ENCODE measurements around the gene CEP78.
A peak's percentile ranks its signal among the peaks of the same experiment; 100 is the strongest.

The CEP78 gene

DNA sequence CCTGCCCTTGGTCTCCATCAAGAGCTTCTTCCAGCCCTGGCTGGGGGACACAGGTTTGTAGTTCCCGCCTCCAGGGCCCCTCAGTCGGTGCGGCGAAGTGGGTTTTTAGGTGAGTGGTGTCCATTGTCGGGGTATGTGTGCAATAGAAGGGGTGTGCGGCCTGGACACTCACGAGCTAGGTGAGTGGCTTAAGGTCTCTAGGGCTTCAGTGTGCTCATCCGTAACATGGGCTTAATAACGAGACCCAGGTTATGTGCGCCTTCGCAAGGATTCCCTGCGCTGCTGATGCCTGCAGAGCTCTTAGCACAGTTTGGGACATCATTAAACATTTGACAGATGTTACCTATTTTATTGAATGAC lies 656 bp downstream of the CEP78 start:
- Histone ChIP-seq H2BK5ac (ENCODE audit: low read length) (no peak overlapping the region), H3K18ac (ENCODE audit: low read length) (peak overlapping the region; percentile 69), H3K23ac (ENCODE audit: low read length) (no peak overlapping the region), H3K4me2 (ENCODE audit: low read length) (peak overlapping the region; percentile 87), H3K4me3 (ENCODE audit: low read length) (peak overlapping the region; percentile 88), H3K79me1 (ENCODE audit: low read length) (peaks cover 15% of the 10 kb centered on the region), H3K56ac (ENCODE audit: low read length) (peak overlapping the region; percentile 96), H4K8ac (ENCODE audit: low read depth, low read length) (no peak overlapping the region), H3K9ac (ENCODE audit: low read length) (peak overlapping the region; percentile 76), H2BK15ac (replicated peaks; ENCODE audit: low read depth) (no peak overlapping the region), H2BK120ac (ENCODE audit: low read depth, low read length) (no peak overlapping the region), H3K27me3 (ENCODE audit: insufficient read depth, low read length, poor library complexity) (no peaks in the 10 kb centered on the region), H3K4me1 (ENCODE audit: control insufficient read depth, low read depth, low read length) (no peaks in the 10 kb centered on the region), H2AK5ac (ENCODE audit: low read length) (peak overlapping the region; percentile 22), H3K4ac (ENCODE audit: low read depth, low read length) (no peak overlapping the region), H3K36me3 (ENCODE audit: control insufficient read depth, insufficient read depth, low read length) (no peaks in the 10 kb centered on the region), H3K27ac (ENCODE audit: low read depth, low read length) (no peak overlapping the region), H3K79me2 (ENCODE audit: control insufficient read depth, insufficient read depth, low read length) (peaks cover 14% of the 10 kb centered on the region), H4K5ac (ENCODE audit: low read length) (no peak overlapping the region)
- no CpG with 5 or more reads among the region's 12 CpGs for WGBS (ENCODE audit: extremely low coverage, insufficient coverage, low lambda C conversion rate)
- no peak for DNase-seq

DNA sequence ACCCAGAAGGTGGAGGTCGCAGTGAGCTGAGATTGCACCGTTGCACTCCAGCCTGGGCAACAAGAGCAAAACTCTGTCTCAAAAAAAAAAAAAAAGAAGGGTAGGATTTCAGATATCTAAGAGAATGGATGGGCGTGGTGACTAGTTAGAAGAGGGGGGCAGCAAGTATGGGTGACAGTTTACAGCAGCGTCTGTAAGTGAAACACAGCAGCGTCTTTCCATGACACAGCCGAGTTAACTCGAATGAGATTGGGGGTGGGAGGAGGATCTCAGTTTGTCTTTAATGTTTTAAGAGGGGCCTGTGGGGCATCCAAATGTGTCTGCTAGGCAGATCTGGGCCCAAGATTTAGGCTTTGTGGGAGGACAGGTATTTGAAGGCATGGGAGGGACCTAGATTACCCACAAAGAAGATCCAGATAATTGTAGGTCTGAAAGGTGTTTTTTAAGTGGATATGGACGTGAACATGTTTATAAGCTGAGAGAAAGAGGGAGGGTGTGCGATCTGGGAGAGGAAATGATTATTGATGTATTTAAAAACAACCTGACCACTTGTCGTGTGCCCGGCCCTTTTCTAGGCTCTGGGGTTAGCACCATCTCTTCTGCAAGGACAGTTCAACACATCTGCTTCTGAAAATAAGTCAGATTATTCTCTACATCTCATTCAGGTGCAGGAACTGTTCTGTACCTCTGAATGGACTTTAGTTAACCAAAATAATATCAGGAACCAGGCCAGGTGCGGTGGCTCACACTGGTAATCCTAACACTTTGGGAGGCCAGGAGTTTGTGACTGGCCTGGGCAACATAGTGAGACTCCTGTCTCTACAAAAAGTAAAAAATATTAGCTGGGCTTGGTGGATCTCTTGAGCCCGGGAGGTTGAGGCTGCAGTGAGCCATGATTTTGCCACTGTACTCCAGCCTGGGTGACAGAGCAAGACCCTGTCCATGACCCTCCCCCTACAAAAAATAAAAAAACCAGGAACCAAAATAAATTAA lies 2.5 kb downstream of the CEP78 start:
- no peak overlapping the region for H2BK120ac ChIP-seq (ENCODE audit: low read depth, low read length)
- H3K27ac ChIP-seq (ENCODE audit: low read depth, low read length): no peak overlapping the region
- H3K27me3 ChIP-seq (ENCODE audit: insufficient read depth, low read length, poor library complexity): no peaks in the 10 kb centered on the region
- H4K8ac ChIP-seq (ENCODE audit: low read depth, low read length): no peak overlapping the region
- H3K4me1 ChIP-seq (ENCODE audit: control insufficient read depth, low read depth, low read length): no peaks in the 10 kb centered on the region
- H3K18ac ChIP-seq (ENCODE audit: low read length): no peak overlapping the region
- H3K4me3 ChIP-seq (ENCODE audit: low read length): no peak overlapping the region
- WGBS (ENCODE audit: extremely low coverage, insufficient coverage, low lambda C conversion rate): no CpG with 5 or more reads among the region's 13 CpGs
- H3K36me3 ChIP-seq (ENCODE audit: control insufficient read depth, insufficient read depth, low read length): no peaks in the 10 kb centered on the region
- H3K79me1 ChIP-seq (ENCODE audit: low read length): peaks cover 15% of the 10 kb centered on the region
- H3K9ac ChIP-seq (ENCODE audit: low read length): no peak overlapping the region
- H4K5ac ChIP-seq (ENCODE audit: low read length): no peak overlapping the region
- no peak overlapping the region for H3K23ac ChIP-seq (ENCODE audit: low read length)
- no peak overlapping the region for H3K56ac ChIP-seq (ENCODE audit: low read length)
- H2BK5ac ChIP-seq (ENCODE audit: low read length): no peak overlapping the region
- H3K79me2 ChIP-seq (ENCODE audit: control insufficient read depth, insufficient read depth, low read length): peaks cover 14% of the 10 kb centered on the region
- no peak overlapping the region for H3K4ac ChIP-seq (ENCODE audit: low read depth, low read length)
- DNase-seq: no peak
- H3K4me2 ChIP-seq (ENCODE audit: low read length): no peak overlapping the region
- no peak overlapping the region for H2AK5ac ChIP-seq (ENCODE audit: low read length)
- H2BK15ac ChIP-seq (replicated peaks; ENCODE audit: low read depth): no peak overlapping the region

DNA sequence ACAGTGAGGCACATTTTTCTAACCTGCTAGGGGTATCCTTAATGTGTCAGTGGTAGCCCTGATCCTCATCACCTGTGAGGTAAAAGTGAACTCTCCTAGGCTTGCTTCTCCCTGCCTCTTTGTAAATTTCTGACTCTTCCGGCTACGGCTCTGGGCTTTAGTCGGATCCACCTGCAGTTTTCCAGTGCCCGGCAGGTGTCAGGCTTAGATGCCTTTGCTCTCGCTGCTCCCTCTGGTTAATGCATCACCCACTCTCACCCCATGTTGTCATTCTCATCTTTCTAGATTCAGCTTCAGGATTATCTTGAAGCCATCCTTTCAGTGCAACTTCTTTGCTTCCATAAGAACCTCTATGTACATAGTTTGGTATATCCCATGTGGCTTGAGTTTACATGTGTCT lies 3.6 kb downstream of the CEP78 start:
- no peak overlapping the region for H2BK15ac ChIP-seq (replicated peaks; ENCODE audit: low read depth)
- no peak overlapping the region for H3K4me3 ChIP-seq (ENCODE audit: low read length)
- peaks cover 14% of the 10 kb centered on the region for H3K79me2 ChIP-seq (ENCODE audit: control insufficient read depth, insufficient read depth, low read length)
- no peak overlapping the region for H3K56ac ChIP-seq (ENCODE audit: low read length)
- H3K36me3 ChIP-seq (ENCODE audit: control insufficient read depth, insufficient read depth, low read length): no peaks in the 10 kb centered on the region
- H3K23ac ChIP-seq (ENCODE audit: low read length): no peak overlapping the region
- H2AK5ac ChIP-seq (ENCODE audit: low read length): no peak overlapping the region
- no peak overlapping the region for H2BK5ac ChIP-seq (ENCODE audit: low read length)
- H3K4me1 ChIP-seq (ENCODE audit: control insufficient read depth, low read depth, low read length): no peaks in the 10 kb centered on the region
- DNase-seq: peak; percentile 21
- no peak overlapping the region for H3K4ac ChIP-seq (ENCODE audit: low read depth, low read length)
- H3K27me3 ChIP-seq (ENCODE audit: insufficient read depth, low read length, poor library complexity): no peaks in the 10 kb centered on the region
- no peak overlapping the region for H4K8ac ChIP-seq (ENCODE audit: low read depth, low read length)
- no peak overlapping the region for H3K9ac ChIP-seq (ENCODE audit: low read length)
- no CpG with 5 or more reads among the region's 5 CpGs for WGBS (ENCODE audit: extremely low coverage, insufficient coverage, low lambda C conversion rate)
- no peak overlapping the region for H3K27ac ChIP-seq (ENCODE audit: low read depth, low read length)
- H4K5ac ChIP-seq (ENCODE audit: low read length): no peak overlapping the region
- peaks cover 15% of the 10 kb centered on the region for H3K79me1 ChIP-seq (ENCODE audit: low read length)
- no peak overlapping the region for H2BK120ac ChIP-seq (ENCODE audit: low read depth, low read length)
- H3K4me2 ChIP-seq (ENCODE audit: low read length): no peak overlapping the region
- no peak overlapping the region for H3K18ac ChIP-seq (ENCODE audit: low read length)

DNA sequence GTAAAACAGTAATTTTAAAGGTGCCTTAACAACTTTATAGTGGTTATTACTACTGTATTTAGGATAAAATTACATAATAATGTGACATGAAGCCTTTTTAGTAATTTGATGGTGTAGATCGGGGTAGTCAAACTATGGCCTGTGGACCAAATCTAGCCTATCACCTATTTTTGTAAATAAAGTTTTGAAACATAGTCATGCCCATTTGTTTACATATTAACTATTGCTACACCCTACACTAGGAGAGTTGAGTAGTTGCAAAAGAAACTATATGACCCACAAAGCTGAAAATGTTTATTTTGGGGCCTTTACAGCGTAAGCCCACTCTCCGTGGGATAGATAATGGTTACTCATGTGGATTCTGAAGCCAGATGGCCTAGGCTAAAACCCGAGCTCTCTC lies 6.2 kb downstream of the CEP78 start:
- no peaks in the 10 kb centered on the region for H3K36me3 ChIP-seq (ENCODE audit: control insufficient read depth, insufficient read depth, low read length)
- no CpG with 5 or more reads among the region's 4 CpGs for WGBS (ENCODE audit: extremely low coverage, insufficient coverage, low lambda C conversion rate)
- no peak overlapping the region for H3K56ac ChIP-seq (ENCODE audit: low read length)

DNA sequence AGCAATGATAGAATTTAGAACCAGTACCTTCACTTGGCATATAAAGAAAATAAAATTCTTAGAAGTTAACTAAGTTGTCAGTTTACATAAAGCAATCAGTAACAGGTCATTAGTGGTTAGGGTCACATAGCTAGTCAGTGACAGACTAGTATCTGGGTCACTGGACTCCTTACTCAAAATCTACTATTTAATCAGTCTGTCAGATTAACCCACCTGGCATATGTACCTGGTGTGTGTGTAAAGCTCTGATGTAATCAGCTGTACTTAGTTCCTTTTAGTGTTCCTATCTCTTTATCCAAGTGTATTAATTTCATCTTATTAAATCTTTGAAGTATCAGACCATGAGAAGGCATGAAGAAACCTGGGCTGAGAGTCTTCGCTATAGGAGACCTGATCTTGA lies 7.3 kb downstream of the CEP78 start:
- no peak overlapping the region for H3K9ac ChIP-seq (ENCODE audit: low read length)
- H3K36me3 ChIP-seq (ENCODE audit: control insufficient read depth, insufficient read depth, low read length): no peaks in the 10 kb centered on the region
- no peak for DNase-seq
- peaks cover 9% of the 10 kb centered on the region for H3K79me1 ChIP-seq (ENCODE audit: low read length)
- H3K27ac ChIP-seq (ENCODE audit: low read depth, low read length): no peak overlapping the region
- H2BK120ac ChIP-seq (ENCODE audit: low read depth, low read length): no peak overlapping the region
- no peak overlapping the region for H3K18ac ChIP-seq (ENCODE audit: low read length)
- H3K4me1 ChIP-seq (ENCODE audit: control insufficient read depth, low read depth, low read length): no peaks in the 10 kb centered on the region
- no peak overlapping the region for H2BK15ac ChIP-seq (replicated peaks; ENCODE audit: low read depth)
- no peak overlapping the region for H3K4me2 ChIP-seq (ENCODE audit: low read length)
- no peak overlapping the region for H3K4ac ChIP-seq (ENCODE audit: low read depth, low read length)
- no peak overlapping the region for H3K23ac ChIP-seq (ENCODE audit: low read length)
- H2AK5ac ChIP-seq (ENCODE audit: low read length): no peak overlapping the region
- H3K56ac ChIP-seq (ENCODE audit: low read length): no peak overlapping the region
- H3K4me3 ChIP-seq (ENCODE audit: low read length): no peak overlapping the region
- no peaks in the 10 kb centered on the region for H3K27me3 ChIP-seq (ENCODE audit: insufficient read depth, low read length, poor library complexity)
- H4K5ac ChIP-seq (ENCODE audit: low read length): no peak overlapping the region
- WGBS (ENCODE audit: extremely low coverage, insufficient coverage, low lambda C conversion rate): no CpG with 5 or more reads among the region's 1 CpG
- H3K79me2 ChIP-seq (ENCODE audit: control insufficient read depth, insufficient read depth, low read length): peaks cover 4% of the 10 kb centered on the region
- no peak overlapping the region for H4K8ac ChIP-seq (ENCODE audit: low read depth, low read length)
- no peak overlapping the region for H2BK5ac ChIP-seq (ENCODE audit: low read length)

More for the DNA sequence above, 6.2 kb downstream of the CEP78 start:
- no peak overlapping the region for H4K8ac ChIP-seq (ENCODE audit: low read depth, low read length)
- H3K9ac ChIP-seq (ENCODE audit: low read length): no peak overlapping the region
- peaks cover 12% of the 10 kb centered on the region for H3K79me1 ChIP-seq (ENCODE audit: low read length)
- DNase-seq: no peak
- no peak overlapping the region for H2BK120ac ChIP-seq (ENCODE audit: low read depth, low read length)
- no peak overlapping the region for H2AK5ac ChIP-seq (ENCODE audit: low read length)
- H3K4me2 ChIP-seq (ENCODE audit: low read length): no peak overlapping the region
- H2BK15ac ChIP-seq (replicated peaks; ENCODE audit: low read depth): no peak overlapping the region
- no peaks in the 10 kb centered on the region for H3K4me1 ChIP-seq (ENCODE audit: control insufficient read depth, low read depth, low read length)
- no peak overlapping the region for H4K5ac ChIP-seq (ENCODE audit: low read length)
- no peak overlapping the region for H3K23ac ChIP-seq (ENCODE audit: low read length)
- no peak overlapping the region for H3K18ac ChIP-seq (ENCODE audit: low read length)
- H2BK5ac ChIP-seq (ENCODE audit: low read length): no peak overlapping the region
- no peak overlapping the region for H3K27ac ChIP-seq (ENCODE audit: low read depth, low read length)
- peaks cover 11% of the 10 kb centered on the region for H3K79me2 ChIP-seq (ENCODE audit: control insufficient read depth, insufficient read depth, low read length)
- no peak overlapping the region for H3K4me3 ChIP-seq (ENCODE audit: low read length)
- H3K4ac ChIP-seq (ENCODE audit: low read depth, low read length): no peak overlapping the region
- H3K27me3 ChIP-seq (ENCODE audit: insufficient read depth, low read length, poor library complexity): no peaks in the 10 kb centered on the region
